PC-3 (cell line): Measurements from ENCODE around the gene C22orf42. TPM values are rescaled to one million over a fixed set of nuclear protein-coding genes. Genes with fewer than 3 reads are reported as not detected.

Source experiments
- ATAC-seq: fragments of 200-7000 bp; cut with Tn5 transposase; 2 replicates; pipeline ENCODE4 v1.9.1; 2020; ENCODE audit warnings: mild to moderate bottlenecking, moderate library complexity
- BruUV-seq: library from RNA; stranded (reverse); fragments of 400-500 nt; replicated peaks from 2 replicates; lab custom pipeline; 2021; lab: Mats Ljungman, UMichigan
- CTCF ChIA-PET: fragments of 300-600 bp; sonication (Branson Sonifier 250); formaldehyde crosslinking; loops from one replicate; lab custom pipeline; 2022; ENCODE audit warnings: antibody characterized with exemption; lab: Charles Lee
- POLR2A ChIA-PET: fragments of 300-600 bp; sonication (Branson Sonifier 250); formaldehyde crosslinking; loops from one replicate; lab custom pipeline; 2022; ENCODE audit warnings: antibody characterized with exemption; ENCODE audit not compliant: unreplicated experiment; lab: Charles Lee
- DNase-seq: peaks from one replicate; pipeline ENCODE4 v3.0.0-alpha.2; 2015
- H2AFZ ChIP-seq: fragments of 300-600 bp; sonication (generic); 2 replicates; pipeline ENCODE4 v1.6.0; 2016; ENCODE audit warnings: antibody characterized with exemption, low read length
- H3F3A ChIP-seq: fragments of 300-600 bp; sonication (generic); one replicate; pipeline ENCODE4 v1.6.0; 2017; ENCODE audit warnings: antibody characterized with exemption, low read length, control low read depth, mild to moderate bottlenecking; ENCODE audit not compliant: unreplicated experiment
- H3K27ac ChIP-seq: fragments of 300-600 bp; sonication (generic); 2 replicates; pipeline ENCODE4 v1.5.1; 2016; ENCODE audit warnings: mild to moderate bottlenecking, low read length
- H3K27me3 ChIP-seq: fragments of 300-600 bp; sonication (generic); 2 replicates; pipeline ENCODE4 v1.6.1; 2016; ENCODE audit warnings: low read length, mixed read lengths
- H3K36me3 ChIP-seq: fragments of 300-600 bp; sonication (generic); 2 replicates; pipeline ENCODE4 v1.6.1; 2016; ENCODE audit warnings: low read depth, mixed run types, low read length, mixed read lengths
- H3K4me1 ChIP-seq: fragments of 300-600 bp; sonication (generic); 2 replicates; pipeline ENCODE4 v1.5.1; 2016; ENCODE audit warnings: low read length; ENCODE audit not compliant: insufficient read depth
- H3K4me2 ChIP-seq: fragments of 300-600 bp; sonication (generic); 2 replicates; pipeline ENCODE4 v1.6.0; 2016; ENCODE audit warnings: low read length
- H3K4me3 ChIP-seq: fragments of 300-600 bp; sonication (generic); 2 replicates; pipeline ENCODE4 v1.5.1; 2016; ENCODE audit warnings: mild to moderate bottlenecking, low read length, mixed read lengths
- H3K79me2 ChIP-seq: fragments of 300-600 bp; sonication (generic); 2 replicates; pipeline ENCODE4 v1.6.1; 2017; ENCODE audit warnings: low read length, mixed read lengths
- H3K9ac ChIP-seq: fragments of 300-600 bp; sonication (generic); 2 replicates; pipeline ENCODE4 v1.6.0; 2016; ENCODE audit warnings: mild to moderate bottlenecking, low read length
- H3K9me2 ChIP-seq: fragments of 300-600 bp; sonication (generic); replicated peaks from 2 replicates; pipeline ENCODE4 v1.6.1; 2016; ENCODE audit warnings: mixed run types, low read length, mixed read lengths
- H3K9me3 ChIP-seq: fragments of 300-600 bp; sonication (generic); 2 replicates; pipeline ENCODE4 v1.6.1; 2016; ENCODE audit warnings: low read length, mixed read lengths
- H4K20me1 ChIP-seq: fragments of 300-600 bp; sonication (generic); 2 replicates; pipeline ENCODE4 v1.6.1; 2016; ENCODE audit warnings: low read length, mixed read lengths
- CTCF ChIP-seq: fragments of 300-600 bp; sonication (generic); conservative IDR thresholded peaks from 2 replicates; pipeline ENCODE4 v1.5.1; 2017; ENCODE audit warnings: antibody characterized with exemption, low read depth, mild to moderate bottlenecking, low read length
- EZH2 ChIP-seq: fragments of 300-600 bp; sonication (generic); IDR thresholded peaks from one replicate; pipeline ENCODE4 v1.6.1; 2017; ENCODE audit warnings: antibody characterized with exemption, mild to moderate bottlenecking, low read length; ENCODE audit not compliant: unreplicated experiment
- EZH2phosphoT487 ChIP-seq: fragments of 300-600 bp; sonication (generic); IDR thresholded peaks from 2 replicates; pipeline ENCODE4 v1.6.1; 2018; ENCODE audit warnings: mild to moderate bottlenecking, antibody characterized with exemption, low read length, borderline replicate concordance
- intact Hi-C: fragments of 100-400 bp; cut with micrococcal nuclease; formaldehyde crosslinking; loops from 2 replicates; pipeline ENCODE4 v1.9.0; 2023
- total RNA-seq: library from RNA; depleted of rRNA; stranded (reverse); fragments of >200 nt; gene quantifications from 2 replicates; pipeline ENCODE4 v1.2.3, GENCODE V29; 2014

C22orf42 gene
- total RNA-seq, 1 experiment from 2014 or later: not detected

- Histone ChIP-seq H3K4me2 (no peak overlapping the region), H3K27ac (no peak overlapping the region), H3K79me2 (no peaks in the 10 kb centered on the region), H3F3A (no peaks in the 10 kb centered on the region), H3K36me3 (no peaks in the 10 kb centered on the region), H3K9ac (no peak overlapping the region), H4K20me1 (no peaks in the 10 kb centered on the region), H3K9me3 (no peaks in the 10 kb centered on the region), H3K4me3 (no peak overlapping the region), H2AFZ (no peak overlapping the region), H3K4me1 (peaks cover 14% of the 10 kb centered on the region), H3K27me3 (no peaks in the 10 kb centered on the region), H3K9me2 (no peaks in the 10 kb centered on the region)
- TF ChIP-seq EZH2phosphoT487 (no peak), EZH2 (no peak), CTCF (no peak)
- CTCF ChIA-PET: no interaction called here
- no TSS peak for BruUV-seq
- ATAC-seq (no peak), DNase-seq (no peak)
- intact Hi-C loops: no loop called here
- POLR2A ChIA-PET: no interaction called here
These were observed 27.0 kb downstream of the C22orf42 start for GRCh38 chr22:32132126-32132525.

GRCh38 chr22:32130464-32130863 is 28.6 kb downstream of the C22orf42 start:
- Histone ChIP-seq H3K9ac (no peak overlapping the region), H3K9me2 (no peaks in the 10 kb centered on the region), H2AFZ (no peak overlapping the region), H3K79me2 (no peaks in the 10 kb centered on the region), H4K20me1 (no peaks in the 10 kb centered on the region), H3K27me3 (no peaks in the 10 kb centered on the region), H3K9me3 (no peaks in the 10 kb centered on the region), H3K4me1 (peaks cover 4% of the 10 kb centered on the region), H3K4me2 (no peak overlapping the region), H3F3A (no peaks in the 10 kb centered on the region), H3K36me3 (no peaks in the 10 kb centered on the region), H3K27ac (no peak overlapping the region), H3K4me3 (no peak overlapping the region)
- intact Hi-C loops: no loop called here
- CTCF ChIA-PET: no interaction called here
- no peak for ATAC-seq
- no peak for DNase-seq
- no TSS peak for BruUV-seq
- POLR2A ChIA-PET: no interaction called here
- no peak for TF ChIP-seq EZH2phosphoT487
- no peak for TF ChIP-seq EZH2

GRCh38 chr22:32127904-32128303 is 31.2 kb downstream of the C22orf42 start:
- ATAC-seq: no peak
- DNase-seq: no peak
- Histone ChIP-seq H3F3A (no peaks in the 10 kb centered on the region), H4K20me1 (no peaks in the 10 kb centered on the region), H3K4me1 (no peaks in the 10 kb centered on the region), H3K27ac (no peak overlapping the region), H3K27me3 (no peaks in the 10 kb centered on the region), H3K9me3 (no peaks in the 10 kb centered on the region), H3K4me3 (no peak overlapping the region), H3K4me2 (no peak overlapping the region), H2AFZ (no peak overlapping the region), H3K9ac (no peak overlapping the region), H3K9me2 (no peaks in the 10 kb centered on the region), H3K36me3 (no peaks in the 10 kb centered on the region), H3K79me2 (no peaks in the 10 kb centered on the region)
- POLR2A ChIA-PET: no interaction called here
- intact Hi-C loops: no loop called here
- CTCF ChIA-PET: no interaction called here
- TF ChIP-seq EZH2phosphoT487: no peak
- TF ChIP-seq EZH2: no peak
- no peak for TF ChIP-seq CTCF
- BruUV-seq: no TSS peak
